HG03139 (cell line): ENCODE measurements around the gene MYOF.
"Not testable (repeated sequence)": the region's sequence is repeated elsewhere in the genome, so short reads cannot be mapped to it uniquely, and the experiment has no call there.

Source experiments
- ATAC-seq: cut with Tn5 transposase; IDR thresholded peaks from one replicate; pipeline ENCODE4 v1.9.1; 2021; ENCODE audit not compliant: unreplicated experiment

Gene MYOF

DNA sequence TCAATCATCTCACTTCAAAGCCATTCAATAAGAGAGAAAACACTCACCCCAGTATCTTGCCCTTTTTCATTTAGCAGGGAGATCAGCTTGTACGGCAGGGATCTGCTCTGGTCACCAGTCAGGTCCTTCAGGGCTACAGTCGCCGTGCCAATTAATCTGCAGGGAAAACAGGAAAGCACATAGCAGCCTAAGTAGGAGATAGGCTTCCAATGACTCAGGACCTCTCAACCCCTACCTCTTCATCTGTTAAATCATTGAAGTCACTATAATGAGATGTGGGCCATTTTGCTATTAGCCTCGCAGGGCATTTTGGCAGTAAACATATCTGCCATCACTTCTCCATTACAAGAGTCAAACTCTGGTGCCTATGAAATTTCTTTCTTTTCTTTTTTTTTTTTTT is 50.8 kb downstream of the MYOF start:
- no peak for ATAC-seq

DNA sequence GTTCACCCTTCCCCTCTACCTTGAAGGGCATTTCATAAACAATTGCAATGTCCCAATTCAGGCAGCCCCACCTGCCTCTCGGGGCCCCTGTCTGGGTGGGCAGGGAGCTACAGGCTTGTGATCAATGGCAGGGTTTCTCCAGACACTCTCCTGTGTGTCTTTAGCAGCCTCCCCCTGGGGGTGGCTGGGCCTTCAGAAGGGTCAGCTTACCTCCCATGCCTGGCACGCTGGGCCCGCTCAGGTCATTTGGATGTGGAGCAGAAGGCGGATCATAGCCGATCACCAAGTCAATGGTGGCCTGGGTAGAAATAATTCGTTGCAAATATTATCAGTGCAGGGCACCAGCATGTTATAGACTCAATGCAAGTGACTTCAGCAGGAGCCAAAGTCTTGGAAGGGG is 56.3 kb downstream of the MYOF start:
- ATAC-seq: no peak

DNA sequence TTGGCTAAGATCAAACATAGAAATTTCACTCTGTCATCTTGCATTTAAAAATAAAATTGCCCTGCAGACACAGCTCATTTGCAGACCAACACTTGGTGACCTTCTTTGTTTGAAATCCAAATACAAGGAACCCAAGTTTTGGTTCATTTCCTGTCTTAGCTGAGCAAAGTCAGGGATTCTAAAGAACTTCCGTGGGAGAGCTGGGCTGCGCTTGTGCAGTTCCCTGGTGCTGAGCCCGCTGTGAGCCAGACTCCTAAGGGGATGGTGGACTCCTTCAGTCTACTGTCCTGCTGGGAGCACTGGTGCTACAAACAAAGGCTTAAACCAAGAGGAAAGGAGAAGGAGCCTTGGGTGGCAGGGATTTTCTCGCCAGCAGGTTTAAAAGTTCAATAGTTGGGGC is 60.0 kb downstream of the MYOF start:
- no peak for ATAC-seq

DNA sequence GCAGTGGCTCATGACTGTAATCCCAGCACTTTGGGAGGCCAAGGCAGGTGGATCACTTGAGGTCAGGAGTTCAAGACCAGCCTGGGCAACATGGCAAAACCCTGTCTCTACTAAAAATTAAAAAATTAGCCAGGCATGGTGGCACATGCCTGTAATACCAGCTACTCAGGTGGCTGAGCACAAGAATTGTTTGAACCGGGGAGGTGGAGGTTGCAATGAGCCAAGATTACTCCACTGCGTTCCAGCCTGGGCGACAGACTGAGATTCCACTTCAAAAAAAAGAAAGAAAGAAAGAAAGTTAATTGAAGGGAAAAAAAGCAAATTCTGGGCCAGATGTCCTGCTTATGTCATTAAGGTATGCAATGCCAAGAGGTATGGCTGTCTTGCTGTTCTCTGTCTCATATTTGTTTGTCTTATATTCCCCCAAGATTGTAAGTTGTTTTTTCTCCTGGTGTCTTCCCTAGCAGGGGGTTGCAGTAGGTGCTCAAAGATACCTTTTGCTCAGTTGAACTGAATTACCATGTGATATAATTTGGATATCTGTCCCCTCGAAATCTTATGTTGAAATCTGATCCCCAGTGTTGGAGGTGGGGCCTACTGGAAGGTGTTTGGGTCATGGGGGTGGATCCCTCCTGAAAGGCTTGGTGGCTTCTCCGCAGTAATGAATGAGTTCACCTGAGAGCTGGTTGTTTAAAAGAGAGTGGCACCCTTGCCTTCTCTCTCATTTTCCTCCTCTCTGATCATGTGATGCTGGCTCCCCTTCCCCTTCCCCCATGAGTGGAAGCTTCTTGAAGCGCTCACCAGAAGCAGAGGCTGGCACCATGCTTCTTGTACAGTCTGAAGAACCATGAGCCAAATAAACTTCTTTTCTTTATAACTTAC is 60.9 kb downstream of the MYOF start:
- ATAC-seq: no peak

DNA sequence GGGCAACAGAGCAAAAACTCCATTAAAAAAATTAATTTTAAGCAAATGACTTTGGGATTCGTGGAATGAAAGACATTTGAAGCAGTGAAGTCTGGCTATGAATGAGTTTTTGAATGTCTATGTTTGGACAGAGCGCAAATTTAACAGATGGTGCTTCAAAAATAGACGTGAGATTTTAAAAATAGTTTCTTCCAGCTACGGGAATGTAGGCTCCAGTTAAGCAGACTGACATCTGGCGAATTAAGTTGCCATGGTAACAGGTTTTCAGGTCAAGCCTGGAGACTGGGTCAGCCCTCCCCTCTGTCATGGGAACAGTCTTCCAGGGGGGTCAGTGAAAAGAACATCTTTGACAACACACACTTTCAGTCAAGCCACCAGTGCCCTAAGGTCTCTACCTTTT is 62.0 kb downstream of the MYOF start:
- ATAC-seq: no peak

DNA sequence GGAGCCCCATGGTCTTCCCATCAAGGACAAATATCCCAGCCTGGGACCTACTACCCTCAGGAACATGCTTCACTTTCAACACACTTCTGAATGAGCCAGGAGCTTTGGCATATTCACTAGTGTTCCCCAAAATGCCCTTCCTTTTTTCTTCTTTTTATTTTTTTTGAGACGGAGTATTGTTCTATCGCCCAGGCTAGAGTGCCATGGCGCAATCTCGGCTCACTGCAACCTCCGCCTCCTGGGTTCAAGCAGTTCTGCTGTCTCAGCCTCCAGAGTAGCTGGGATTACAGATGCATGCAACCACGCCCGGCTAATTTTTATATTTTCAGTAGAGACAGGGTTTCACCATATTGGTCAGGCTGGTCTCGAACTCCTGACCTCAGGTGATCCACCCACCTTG is 63.1 kb downstream of the MYOF start:
- ATAC-seq: not testable (repeated sequence)

DNA sequence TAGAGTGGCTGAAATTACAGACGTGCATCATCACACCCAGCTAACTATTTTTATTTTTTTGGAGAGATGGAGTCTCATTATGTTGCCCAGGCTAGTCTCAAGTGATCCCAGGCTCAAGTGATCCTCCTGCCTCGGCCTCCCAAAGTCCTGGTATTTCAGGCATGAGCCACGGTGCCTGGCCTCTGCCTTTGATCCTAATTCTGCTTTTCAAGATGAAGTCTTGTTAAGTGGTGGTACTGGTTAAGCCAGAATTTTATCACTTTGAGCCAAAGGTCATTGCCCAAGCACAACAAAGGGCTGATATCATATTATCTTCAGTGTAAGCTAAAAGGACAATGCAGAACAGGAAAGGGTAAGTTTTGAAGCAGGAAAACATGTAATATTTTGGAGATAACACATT is 64.2 kb downstream of the MYOF start:
- ATAC-seq: no peak

DNA sequence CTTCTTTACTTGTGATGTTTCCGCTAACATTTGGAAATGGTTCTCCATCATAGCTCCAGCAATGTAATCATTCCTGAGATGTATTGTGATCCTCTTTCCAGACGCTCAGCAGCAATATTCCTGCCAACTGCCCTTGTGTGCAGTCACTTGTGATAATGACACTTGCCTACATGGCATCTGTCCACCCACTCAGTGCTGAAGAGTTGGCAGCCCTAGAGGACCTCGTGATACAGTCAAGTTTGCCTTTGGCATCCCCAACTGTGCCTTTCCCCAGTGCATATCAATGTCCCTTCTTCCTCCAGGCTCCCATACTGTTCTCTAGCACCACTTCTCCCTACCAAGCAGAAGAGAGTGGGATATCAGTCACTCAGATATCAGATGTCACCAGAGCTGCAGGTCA is 64.9 kb downstream of the MYOF start:
- no peak for ATAC-seq

DNA sequence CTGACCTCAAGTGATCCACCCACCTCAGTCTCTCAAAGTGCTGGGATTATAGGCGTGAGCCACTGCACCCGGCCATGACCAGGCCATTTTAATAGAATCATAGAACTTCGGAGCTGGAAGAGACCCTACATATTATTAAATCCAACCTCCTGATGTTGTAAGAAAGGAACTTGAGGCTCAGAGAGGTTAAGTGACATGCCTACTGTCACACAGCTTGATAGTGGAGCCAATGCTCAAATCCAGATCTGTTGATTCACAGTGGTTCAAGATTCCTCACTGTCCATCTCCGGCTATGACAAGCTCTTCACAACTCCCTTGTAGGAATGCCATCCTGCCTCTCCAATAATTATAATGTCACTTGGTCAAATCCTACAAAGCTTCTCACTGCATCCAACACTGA is 65.3 kb downstream of the MYOF start:
- no peak for ATAC-seq

DNA sequence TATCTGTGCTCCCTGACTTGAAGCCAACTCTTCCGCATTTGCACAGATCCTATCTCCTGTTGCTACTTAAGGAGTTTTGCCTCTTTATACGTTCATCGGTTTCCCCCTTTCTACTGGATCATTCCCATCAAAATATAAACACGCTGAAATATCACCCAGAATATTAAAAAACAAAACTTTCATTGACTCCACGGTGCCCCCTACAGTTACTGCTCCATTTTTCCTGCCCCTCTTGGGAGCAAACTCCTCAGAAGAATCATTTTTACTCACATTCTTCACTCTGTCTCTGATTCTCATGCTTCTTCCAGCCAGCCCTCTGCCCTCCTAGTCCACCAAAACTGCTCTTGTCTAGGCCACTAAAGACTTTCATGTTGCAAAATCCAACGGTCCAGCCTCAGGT is 66.4 kb downstream of the MYOF start:
- no peak for ATAC-seq

DNA sequence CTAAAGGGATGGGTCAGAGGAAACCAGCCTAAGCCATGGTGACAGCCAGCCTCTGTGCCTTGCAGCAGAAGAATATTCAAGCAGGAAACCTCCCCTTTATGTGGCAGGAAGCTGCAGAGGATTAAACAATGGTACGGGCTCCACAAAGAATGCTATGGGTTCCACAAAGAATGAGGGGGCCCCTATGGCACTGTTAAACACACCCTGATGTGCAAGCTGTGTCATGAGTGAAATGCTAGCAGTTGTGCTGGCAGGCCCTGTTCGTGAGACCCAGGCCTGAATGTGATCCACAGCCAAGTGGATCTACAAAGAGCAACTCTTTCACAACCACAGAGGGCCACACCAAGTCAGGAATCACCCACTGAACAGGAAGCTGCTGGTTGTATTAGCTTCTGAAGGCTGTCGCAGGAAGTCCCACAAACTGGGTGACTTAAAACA is 68.9 kb downstream of the MYOF start:
- ATAC-seq: no peak

DNA sequence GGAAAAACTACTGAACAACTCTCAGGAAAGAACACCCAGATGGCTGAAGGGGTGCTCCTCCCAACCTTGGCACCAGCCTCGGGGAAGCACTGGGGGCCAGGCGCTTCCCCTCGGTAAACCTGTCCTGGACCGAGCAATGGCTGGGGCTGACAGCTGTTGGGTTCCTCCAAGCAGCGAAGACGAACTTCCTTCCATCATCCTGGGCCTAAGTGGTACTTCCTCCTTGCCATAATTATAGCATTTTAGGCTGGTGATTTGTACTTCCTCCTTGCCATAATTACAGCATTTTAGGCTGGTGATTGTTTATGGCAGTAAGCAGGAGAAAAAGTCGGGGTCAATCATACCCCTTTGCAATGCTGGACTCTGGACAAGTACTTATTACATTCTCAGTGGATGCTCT is 69.3 kb downstream of the MYOF start:
- ATAC-seq: no peak

DNA sequence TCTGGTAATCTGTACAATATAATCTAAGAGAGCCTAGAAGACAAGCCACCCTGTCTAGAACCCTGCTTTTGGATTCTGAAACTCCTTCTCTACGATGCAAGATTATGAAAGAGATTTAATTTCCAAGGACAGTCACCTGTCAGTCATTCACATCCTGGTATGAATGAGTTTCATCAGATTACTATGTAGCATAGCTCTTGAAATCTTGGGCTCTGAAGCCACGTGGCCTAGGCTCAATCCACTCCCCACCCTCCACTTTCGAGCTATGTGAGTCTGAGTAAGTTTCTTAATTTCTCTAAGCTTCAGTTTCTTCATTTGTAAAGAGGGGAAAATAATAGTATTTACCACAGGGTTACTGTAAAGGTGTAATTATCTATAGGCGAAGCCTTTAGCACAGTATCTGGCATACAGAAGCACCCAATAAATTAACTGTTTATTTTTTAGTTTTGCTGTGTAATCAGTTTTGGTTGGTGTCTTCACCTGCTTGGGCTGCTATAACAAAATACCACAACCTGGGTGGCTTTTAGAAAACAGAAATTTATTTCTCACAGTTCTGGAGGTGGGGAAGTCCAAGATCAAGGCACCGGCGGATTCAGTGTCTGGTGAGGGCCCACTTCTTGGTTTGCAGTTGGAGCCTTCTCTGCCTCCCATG is 71.3 kb downstream of the MYOF start:
- no peak for ATAC-seq

DNA sequence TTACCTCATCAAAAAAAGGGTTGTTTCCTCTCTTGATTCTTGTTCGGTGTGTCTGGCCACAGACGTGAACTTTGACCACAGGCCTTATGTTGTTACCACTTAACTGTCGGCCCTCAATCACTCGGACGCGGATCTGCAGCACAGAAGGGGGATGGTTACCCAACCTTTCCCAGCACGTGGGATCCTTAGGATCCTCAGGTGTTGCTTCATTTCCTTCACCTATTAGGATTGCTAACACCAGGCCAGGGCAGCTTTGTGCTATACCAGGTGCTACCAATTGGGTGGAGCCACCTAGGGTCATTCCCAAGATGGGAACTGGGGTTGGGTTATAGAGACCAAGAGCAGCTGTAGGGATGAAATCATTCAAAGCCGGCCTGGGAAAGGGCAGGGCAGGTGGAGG is 73.4 kb downstream of the MYOF start:
- no peak for ATAC-seq

DNA sequence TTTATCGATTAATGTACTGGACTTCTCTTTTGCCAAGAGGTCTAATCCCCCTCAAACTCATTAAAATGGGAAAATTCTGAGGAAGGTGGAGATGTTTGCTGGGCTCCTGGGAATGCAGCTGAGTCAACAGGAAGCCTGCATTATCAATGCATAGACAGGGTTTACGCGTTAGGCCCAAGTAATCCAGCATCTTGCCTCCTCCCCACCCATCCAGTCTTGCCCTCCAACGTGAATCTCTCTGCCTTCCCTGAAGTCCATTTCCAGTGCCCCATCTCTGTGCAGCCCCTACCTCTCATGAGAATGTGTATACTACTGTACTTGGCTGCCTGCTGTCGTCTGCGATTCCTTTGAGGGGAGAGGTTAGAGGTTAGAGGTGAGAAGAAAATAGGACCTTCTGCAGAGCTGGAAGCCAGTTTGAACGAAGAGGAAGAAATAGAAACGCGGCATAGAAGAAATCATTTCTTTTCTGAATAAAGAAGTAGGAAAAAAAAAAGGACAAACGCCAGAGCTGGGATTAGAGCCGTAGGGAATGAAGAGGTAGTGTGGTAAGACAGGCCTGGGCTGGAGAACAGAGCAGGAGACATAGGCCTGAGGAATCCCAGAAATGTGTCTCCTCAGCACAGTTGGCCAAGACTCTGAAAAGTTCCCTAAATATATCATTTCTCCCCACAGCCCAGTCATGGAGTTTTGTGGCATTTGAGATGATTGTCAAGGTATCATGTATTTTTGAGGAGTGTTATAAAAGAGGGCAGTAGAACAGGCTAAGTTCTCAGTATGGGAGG is 75.6 kb downstream of the MYOF start:
- no peak for ATAC-seq

DNA sequence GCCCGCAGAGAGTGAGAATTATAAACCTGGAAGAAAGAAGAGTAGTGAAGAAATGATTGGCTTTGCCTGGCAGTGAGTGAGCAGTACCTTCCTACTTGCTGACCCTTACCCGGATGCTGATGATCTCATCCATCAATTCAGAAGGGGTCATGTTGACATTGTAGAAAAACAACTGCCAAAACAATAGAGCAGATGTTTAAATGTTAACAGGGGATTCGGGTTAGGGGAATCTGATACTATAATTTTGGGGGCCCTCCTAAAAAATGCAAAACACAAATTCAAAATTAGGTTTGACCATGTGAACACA is 78.1 kb downstream of the MYOF start:
- no peak for ATAC-seq

DNA sequence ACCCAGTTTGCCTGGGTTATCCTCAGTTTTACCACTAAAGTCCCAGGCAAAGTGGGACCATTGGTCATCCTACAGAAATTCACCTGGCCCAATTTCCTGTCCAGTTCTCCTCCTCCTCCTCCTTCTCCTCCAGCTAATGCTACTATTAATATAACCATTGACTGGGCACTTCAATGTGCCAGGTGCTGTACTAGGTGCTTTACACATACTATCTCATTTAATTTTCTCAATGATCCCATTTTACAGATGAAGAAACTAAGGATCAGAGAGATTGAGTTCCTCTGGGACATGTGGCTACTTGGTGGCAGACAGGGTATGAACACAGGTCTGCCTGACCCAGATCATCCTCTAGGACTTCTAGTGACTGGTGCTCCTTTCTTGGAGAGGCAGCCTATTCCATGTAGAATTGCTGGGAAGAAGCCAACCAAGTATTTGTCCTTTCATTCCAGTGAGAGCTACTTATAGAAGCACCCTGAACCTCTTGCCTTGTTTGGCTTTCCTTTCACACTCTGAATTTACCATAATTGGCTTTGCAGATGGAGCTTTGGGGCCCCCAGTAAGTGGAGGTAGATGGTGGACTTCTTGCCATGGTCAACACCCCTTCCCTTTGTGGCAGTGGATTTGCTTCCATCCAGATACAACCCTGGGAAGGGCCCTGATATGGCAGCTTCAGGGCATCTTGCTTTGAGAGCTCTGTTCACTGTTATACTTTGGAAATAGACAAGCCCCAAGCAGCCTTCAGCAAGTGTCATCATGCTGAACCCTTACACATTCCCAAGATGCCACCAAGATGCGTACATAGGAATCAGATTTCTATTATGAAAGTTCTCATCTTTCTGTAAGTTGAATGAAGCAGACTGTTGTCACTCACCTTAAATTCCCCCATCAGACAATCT is 78.7 kb downstream of the MYOF start:
- no peak for ATAC-seq

DNA sequence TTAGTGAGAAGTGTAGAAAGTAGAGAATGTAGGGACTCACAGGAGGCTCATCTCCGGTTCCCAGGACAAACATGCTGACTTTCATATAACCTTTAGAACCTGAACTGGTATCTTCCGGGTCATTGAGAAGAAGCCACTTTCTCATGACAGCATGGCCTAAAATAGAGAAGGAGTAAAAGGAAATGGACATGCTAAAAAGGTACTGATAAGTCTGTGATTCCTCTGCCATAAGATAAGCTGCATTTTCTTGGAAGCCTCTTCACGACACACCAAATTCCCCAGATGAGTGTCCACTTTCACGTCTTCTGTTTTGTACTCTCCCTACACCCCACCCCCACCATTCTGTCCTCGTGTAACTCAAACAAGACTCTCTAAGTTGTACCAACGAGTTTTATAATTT is 79.9 kb downstream of the MYOF start:
- no peak for ATAC-seq

DNA sequence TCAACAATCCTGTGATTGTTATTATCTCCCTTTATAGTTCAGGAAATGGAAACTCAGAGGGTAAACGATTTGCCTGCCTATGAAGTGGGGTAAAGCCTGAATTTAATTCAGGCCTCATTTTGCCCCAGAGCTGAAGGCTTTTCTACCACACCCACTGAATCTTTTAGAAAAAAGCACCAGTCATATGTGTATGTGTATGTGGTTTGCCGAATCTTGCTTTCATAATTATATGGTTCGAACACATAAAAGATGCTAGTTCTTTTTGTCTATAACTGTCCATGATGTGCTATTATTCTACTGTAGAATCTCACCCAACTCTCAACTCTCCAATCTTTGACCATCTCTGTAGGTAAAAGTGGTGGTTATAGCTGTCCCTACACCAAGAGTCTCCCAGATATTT is 83.6 kb downstream of the MYOF start:
- ATAC-seq: no peak

DNA sequence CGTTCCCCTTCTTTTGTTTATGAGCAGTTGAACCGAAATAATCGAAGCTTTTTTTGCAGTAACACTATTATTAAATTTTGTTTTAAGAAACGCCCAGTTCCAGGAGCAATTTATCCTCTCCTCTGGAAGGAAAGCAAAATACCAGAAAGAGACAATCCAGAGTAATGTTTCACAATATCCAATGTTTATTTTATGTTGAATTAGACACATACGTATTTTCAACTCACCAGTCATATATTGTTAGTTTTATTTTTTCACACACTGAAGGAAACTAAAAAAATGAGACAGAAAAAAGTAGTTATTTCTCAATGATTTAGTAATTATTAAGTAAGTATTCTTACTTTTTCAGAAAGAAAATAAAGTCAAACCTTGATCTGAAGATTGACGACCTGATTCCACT is 85.1 kb downstream of the MYOF start:
- no peak for ATAC-seq

DNA sequence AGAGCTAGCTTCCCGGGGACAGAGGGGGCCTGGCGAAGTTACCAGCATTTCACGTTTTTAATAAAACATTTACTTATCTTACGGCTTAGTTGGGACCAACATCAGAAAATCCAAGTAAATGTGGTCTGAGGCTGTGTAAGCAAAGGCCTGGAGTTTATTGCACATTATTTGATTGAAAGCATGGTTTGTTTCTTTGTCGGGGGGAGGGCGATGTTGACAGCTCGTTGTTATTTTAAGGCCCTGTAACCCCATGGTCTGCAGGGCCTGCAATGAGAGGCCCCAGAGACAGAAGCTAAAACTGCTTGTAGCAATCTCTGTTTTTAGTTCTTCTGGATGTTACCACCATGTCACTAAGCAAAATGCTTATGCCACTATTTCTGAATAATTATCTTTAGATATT is 88.9 kb downstream of the MYOF start:
- ATAC-seq: no peak
